Hepatic stellate cell (primary cell): ENCODE results near the gene PIGU.
"Not testable (repeated sequence)": the region's sequence is repeated elsewhere in the genome, so short reads cannot be mapped to it uniquely, and the experiment has no call there.

Experiments used
- DNase-seq: peaks from one replicate; pipeline ENCODE4 v3.0.0; 2011; ENCODE audit warnings: low spot score

PIGU gene

GRCh38 chr20:34532756-34533155 lies 144.1 kb downstream of the PIGU start:
- no peak for DNase-seq

GRCh38 chr20:34532320-34532719 lies 144.6 kb downstream of the PIGU start:
- no peak for DNase-seq

- no peak for DNase-seq
Measured at GRCh38 chr20:34531608-34532265, 145.2 kb downstream of the PIGU start.

GRCh38 chr20:34530342-34530741 lies 146.6 kb downstream of the PIGU start:
- DNase-seq: no peak

- no peak for DNase-seq
Measured at GRCh38 chr20:34529742-34530141, 147.2 kb downstream of the PIGU start.

GRCh38 chr20:34528921-34529297 lies 148.0 kb downstream of the PIGU start:
- DNase-seq: no peak

GRCh38 chr20:34527016-34527415 lies 149.9 kb downstream of the PIGU start:
- DNase-seq: no peak

GRCh38 chr20:34526466-34526865 lies 150.4 kb downstream of the PIGU start:
- DNase-seq: no peak

- peak; percentile 95 for DNase-seq
Measured at GRCh38 chr20:34525709-34526416, 151.0 kb downstream of the PIGU start.

GRCh38 chr20:34525342-34525708 lies 151.6 kb downstream of the PIGU start:
- DNase-seq: no peak

- DNase-seq: no peak
Measured at GRCh38 chr20:34524426-34524825, 152.5 kb downstream of the PIGU start.

GRCh38 chr20:34522969-34523871 lies 153.7 kb downstream of the PIGU start:
- peak; percentile 65 for DNase-seq

GRCh38 chr20:34519841-34520240 lies 157.1 kb downstream of the PIGU start:
- not testable (repeated sequence) for DNase-seq

- DNase-seq: not testable (repeated sequence)
Measured at GRCh38 chr20:34518863-34519262, 158.0 kb downstream of the PIGU start.

GRCh38 chr20:34517114-34517505 lies 159.8 kb downstream of the PIGU start:
- DNase-seq: no peak

GRCh38 chr20:34516247-34517113 lies 160.4 kb downstream of the PIGU start, which contains the start of gene DYNLRB1:
TSS of gene DYNLRB1 (plus strand) at chr20:34516422. CDS start at chr20:34516459, 37 bp downstream.
- peak; percentile 94 for DNase-seq

- DNase-seq: peak; percentile 21
Measured at GRCh38 chr20:34515484-34516246, 161.2 kb downstream of the PIGU start.

GRCh38 chr20:34514897-34515483 lies 161.9 kb downstream of the PIGU start:
- peak; percentile 20 for DNase-seq

- not testable (repeated sequence) for DNase-seq
Measured at GRCh38 chr20:34514034-34514433, 162.9 kb downstream of the PIGU start.

- no peak for DNase-seq
Measured at GRCh38 chr20:34512955-34513419, 163.9 kb downstream of the PIGU start.
